Amniotic stem cell (primary cell): ENCODE data around the gene CD300A.

ENCODE experiments used
- DNase-seq: peaks from one replicate; lab custom pipeline; 2025; lab: John Stamatoyannopoulos, UW

The CD300A gene

DNA sequence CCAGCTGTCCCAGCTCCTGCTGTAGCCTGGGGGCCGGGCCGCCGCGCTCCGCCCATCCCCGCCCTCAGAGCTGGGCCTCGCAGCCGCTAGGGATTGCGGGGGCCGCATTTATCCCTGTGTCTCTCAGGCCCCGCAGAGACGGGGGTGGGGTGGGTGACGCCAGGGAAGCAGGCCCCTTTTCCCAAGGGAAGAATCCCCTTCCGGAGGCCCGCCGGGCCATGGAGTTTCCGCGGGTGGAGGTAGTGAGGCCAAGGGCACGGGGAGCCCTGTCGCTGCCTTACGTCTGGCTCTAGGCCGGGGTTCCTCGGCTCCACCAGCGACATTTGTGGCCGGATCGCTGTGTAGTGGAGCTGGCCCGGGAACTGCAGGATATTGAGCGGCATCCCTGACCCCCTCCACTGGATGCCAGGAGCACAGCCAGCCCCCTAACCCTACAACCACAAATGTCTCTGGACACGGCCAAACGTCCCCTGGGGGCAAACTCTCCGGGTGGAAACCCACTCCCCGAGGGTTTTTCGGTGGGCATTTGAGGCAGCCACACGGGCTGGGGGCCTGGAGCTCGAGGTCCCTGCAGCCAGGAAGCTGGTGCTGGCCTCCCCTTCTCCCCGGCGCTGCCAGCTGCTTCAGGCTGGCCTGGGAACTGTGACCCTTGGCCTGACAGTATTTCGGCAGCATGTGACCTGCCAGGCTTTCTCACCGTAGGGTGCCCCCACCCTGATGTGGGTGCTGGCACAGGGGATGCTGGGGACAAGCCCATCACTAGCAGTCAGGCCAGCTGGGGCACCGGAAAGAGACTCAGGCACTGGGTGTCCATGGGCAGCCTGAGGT, 12.0 kb upstream of the CD300A start:
- no peak for DNase-seq

DNA sequence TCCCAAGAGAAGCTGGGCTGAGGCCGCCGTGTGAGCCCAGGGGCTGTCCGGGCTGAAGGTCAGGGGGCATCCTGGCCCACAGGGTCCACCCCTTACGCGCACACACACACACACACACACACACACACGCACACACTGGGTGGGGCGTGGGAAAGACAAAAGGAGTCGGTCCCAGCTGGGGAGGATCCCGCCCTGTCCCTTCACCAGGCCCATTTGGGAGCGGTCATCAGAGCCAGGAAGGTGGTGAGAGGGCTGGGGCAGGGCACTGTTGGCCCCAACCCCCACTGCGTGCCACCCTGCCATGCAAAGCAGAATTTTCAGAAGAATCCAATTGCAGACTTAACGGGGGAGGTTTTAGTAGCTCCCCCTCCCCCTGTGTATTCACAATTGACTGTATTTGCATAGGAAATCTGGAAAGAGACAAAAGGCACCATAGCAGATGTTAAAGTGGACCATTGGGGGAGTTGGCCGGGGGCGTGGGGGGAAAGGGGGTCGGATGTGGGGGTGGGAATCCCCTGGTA, 11.3 kb upstream of the CD300A start:
- no peak for DNase-seq

DNA sequence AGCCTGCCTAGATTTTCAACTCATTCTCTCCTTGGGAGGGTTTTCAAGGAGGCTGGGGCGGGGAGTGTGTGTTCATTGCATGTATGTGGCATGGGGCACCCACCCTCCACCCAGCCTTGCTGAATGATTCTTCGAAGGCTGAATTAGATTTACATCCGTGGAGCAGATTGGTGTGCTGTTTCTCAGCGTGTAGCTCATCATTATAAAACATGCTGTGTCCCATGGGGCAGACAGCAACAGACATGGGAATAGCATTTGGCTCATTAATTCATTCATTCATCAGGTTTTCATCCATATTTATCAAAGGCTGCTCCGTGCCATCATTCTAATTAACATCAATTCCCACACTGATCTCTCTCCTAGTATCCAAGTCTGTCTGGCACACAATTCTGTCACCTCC, 10.6 kb upstream of the CD300A start:
- no peak for DNase-seq

DNA sequence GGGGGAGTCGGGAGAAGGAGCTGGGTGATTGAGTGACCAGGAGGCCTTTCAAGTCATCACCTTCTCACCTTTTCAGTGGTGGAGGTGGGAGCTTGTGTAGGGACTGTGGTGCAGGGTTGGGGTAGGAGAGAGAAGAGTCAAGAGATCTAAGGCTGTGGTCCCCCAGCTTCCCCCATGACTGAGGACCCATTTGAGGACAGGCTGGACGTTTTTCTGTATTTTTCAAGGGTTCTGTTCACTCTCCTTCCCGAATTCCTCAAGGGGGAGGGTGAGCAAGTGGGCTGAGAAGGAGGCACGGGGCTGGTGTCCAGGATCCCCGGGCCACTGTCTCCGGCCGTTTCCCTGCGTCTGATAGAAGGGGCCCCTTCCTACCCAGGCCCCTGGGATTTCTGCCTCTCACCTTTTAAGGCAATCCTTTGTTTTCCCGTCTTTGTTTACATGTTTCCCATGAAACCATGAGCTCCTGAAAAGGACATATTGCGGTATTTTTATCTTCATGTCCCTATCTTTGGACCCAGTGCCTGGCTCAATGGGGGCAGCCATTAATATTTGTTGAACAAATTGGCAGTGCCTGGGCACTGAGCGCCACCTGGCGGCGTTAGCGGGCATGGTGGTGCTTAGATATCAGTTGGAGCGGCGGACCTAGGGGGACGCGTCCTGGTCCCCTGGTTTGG, 9.2 kb upstream of the CD300A start:
- DNase-seq = peak; percentile 27

DNA sequence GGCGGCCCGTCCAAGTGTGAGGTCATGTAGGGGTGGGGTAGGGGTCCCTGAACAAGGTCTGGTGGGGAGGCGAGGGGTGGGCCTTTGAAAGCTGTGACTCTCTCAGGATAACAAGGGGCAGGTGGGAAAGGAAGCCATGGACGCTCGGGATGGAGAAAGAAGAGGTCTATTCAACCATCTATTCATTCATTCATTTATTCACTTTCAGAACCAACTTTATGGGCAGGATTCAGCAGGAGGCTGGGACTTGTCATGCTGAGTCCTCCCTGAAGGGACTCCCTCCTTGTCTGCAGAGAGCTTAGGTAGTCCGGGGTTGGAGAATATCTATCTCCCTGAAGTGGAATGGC, 8.6 kb upstream of the CD300A start:
- DNase-seq = no peak

DNA sequence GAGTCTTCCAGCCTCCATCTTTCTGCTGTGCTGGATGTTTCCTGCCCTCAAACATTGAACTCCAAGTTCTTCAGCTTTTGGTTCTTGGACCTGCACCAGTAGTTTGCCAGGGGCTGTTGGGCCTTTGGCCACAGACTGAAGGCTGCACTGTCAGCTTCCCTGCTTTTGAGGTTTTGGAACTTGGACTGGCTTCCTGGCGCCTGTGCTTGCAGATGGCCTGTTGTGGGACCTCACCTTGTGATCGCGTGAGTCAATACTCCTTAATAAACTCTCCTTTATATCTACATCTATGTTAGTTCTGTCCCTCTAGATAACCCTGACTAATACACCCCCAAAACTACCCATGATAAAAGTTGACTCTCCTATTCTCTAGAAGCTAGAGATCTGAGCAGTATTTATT, 7.6 kb upstream of the CD300A start:
- DNase-seq = no peak

DNA sequence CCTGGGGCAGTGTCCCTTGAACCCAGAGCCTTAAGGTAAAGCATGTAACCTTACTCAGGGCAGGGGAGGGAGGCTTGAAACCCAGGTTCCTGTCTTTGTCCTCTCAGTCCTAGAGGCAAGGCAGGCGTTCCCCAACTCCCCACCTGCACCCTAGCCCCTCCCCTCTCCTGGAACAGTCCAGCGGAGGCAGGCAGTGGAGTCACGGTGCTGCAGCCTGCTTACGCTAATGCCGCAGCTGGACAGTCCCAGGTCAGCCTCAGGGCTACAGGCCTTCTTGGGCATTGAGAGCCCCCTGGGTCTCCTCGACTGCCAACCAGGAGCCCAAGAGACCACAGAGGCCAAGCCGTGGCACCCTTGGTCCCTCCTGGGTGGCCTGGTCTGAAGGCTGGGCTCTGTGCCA, 6.8 kb upstream of the CD300A start:
- no peak for DNase-seq

DNA sequence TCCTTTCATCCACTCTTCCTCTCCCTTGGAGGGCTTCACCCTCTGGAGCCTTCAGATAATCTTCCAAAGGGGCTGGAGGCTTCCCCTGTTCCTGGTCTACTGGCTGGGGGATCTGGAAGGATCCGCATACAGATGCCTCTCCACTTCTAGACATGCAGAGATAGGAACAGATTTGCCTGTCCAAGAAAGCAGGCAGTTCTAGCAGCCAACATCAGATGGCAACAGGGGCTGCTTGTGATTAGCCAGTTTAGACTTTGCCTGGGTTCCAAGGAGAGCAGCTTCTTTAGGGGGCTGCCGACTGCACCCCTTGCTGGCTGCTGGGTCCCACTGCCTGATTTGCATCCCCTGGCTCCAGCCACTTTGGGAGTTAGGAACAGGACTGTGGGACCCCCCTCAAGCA, 6.2 kb upstream of the CD300A start:
- no peak for DNase-seq

DNA sequence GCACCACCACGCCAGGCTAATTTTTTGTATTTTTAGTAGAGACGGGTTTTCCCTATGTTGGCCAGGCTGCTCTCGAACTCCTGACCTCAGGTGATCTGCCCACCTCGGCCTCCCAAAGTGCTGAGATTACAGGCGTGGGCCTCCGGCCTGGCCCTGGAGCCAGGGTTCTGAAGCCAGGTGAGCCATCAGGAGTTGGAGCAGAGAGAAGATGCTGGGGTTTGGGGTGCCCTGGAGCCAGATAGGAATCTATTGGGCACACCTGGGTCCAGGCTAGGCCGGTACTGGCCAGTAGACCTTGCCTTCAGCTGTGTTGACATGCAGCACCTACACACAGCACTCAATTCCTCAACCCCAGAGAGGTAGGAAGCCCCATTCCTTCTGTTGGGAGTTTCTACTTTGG, 5.4 kb upstream of the CD300A start:
- no peak for DNase-seq

DNA sequence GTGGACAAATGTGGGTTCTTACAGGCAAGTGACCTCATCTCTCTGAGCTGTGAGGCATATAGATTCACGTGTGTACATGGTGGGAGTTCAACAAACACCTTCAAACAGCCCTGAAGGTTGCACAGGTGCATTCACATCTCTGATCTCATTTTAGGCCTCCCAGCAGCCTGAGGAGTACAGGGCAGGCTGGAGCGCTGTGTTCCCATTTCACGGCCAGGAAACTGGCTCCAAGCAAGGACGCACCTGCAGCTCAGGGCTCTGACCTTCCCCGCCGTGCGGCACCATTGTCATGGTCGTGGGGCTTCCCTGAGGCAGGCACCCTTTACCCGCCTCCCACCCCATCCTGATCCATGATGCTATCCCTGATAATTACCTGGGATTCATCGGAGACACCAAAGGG, 4.8 kb upstream of the CD300A start:
- DNase-seq = no peak

DNA sequence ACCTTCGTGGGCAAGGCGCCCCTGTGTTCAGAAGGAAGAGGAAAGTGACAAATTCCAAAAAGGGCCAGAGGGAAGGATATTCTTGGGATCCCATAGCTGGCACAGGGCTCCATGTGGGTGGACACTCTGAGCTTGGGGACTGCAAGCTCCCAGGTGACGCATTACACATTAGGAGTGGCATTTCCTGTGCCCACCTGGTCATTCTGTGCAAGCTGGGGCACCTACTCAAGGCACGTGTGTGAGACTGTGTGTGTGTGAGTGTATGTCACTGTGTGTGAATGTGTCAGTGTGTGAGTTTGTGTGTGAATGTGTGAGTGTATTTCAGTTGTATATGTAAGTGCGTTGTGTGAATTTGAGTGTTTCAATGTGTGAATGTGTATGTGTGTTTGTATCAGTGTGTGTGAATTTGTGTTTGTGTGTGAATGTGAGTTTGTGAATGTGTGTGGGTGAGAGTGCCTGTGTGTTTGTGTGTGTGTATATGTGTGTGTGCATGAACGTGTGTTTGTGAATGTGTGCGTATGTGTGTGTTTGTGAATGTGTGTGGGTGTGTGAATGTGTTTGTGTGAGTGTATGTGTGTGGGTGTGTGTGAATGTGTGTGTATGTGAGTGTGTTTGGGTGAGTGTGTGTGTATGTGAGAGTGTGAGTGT, 1.6 kb upstream of the CD300A start:
- DNase-seq = no peak

DNA sequence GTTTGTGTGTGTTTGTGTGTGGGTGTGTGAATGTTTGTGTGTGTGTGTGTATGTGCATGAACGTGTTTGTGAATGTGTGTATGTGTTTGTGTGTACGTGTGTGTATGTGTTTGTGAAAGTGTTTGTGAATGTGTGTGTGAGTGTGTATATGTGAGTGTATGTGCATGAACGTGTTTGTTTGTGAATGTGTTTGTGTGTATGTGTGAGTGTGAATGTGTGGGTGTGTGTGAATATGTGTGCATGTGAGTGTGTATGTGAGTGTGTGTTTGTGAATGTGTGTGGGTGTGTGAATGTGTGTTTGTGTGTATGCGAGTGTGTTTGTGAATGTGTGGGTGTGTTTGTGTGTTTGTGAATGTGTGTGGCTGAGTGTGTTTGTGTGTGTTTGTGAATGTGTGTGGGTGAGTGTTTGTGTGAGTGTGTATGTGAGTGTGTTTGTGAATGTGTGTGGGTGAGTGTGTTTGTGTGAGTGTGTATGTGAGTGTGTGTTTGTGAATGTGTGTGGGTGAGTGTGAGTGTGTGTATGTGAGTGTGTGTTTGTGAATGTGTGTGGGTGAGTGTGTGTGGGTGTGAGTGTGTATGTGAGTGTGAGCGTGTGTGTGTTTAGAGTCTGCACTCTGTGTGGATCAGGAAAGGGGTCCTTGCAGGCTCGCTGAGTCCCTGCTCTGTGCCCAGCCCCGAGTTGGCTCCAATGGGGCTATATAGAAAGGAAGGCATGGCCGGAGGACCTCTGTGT, 890 bp upstream of the CD300A start:
- no peak for DNase-seq

DNA sequence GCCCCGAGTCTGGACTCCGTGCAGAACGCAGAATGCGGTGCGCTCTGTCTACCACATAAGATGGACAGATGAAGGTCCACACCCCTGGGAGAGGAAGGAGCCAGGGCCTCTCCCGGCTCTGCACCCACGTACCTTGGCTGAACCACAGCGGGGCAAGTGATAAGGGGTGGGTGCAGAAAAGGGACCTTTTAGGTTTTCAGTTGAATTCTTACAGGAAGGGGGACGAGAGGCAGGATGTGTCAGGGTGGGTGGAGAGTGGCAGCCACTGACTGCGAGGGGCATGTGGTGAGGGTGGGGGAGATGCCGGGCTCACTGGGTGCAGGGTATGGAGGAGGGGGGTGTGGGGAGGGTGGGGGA, 372 bp downstream of the CD300A start:
- no peak for DNase-seq

DNA sequence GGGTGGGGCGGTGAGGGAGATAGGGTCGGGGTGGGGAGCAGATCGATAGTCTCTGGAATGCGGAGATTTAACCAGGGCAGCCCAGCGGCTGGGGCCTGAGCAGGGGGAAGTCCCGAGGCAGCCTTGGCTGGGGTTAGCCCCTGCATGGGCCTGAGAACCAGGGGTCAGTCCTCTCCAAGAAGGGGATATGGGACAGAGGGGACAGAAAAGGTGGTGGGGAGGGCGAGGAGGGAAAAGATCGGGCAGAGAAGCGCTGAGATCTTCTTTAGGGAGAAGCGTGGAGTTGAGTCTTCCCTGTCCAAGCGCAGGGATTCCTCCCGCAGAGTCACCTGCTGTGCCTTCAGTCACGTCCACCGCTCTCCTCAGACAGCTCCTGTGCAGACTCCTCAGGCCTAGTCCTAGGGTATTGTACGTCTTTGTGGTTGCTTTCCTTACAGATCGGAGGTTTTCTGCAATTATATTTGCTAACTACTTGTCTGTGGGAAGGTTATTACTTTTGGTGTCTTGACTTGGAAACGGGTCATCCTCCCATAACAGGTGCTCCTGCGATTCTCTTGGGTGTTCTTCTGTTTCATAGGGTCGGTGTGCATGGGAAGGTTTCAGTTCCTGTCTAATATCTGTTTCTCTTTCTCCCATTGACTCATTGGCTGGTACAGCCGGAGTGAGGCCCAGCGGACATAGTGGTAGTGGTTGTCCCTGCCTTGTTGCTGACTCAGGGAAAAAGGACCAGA, 952 bp downstream of the CD300A start:
- DNase-seq = no peak

DNA sequence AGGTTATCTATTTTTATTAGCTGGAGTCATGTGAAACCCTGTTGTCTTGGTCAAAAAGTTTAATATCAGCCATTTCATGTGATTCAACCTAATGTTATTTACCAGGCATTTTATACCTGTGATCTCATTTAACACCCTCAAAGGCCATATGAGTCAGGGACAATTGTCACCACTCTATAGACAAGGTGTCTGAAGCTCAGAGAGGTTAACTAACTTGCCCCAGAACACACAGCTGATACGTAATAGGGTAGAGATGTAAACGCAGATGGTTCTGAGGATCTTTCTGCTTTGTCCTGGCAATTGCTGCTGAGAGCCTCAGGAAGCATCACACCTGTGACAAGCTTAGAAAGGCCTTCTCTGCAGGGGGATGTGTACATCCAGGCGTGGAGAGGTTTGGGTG, 4.9 kb downstream of the CD300A start:
- no peak for DNase-seq

DNA sequence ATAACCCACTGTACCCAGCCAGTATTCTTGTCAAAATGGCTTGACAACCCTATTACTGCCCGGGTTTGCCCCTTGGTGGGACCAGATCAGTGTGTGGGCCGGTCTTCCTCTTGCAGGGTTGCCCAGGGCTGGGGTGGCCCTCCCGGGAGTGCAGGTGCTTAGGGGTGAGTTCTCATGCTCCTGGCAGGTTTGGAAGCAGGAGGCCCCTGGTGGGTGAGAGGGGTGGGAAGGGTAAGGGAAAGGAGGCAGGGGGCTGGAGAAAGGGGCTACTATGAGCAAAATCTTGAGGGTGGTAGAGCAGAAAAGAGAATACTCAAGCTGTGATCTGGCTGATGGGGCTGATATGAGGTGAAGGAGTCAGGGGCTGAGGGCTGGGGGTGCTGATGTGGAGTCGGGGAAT, 6.5 kb downstream of the CD300A start:
- no peak for DNase-seq

DNA sequence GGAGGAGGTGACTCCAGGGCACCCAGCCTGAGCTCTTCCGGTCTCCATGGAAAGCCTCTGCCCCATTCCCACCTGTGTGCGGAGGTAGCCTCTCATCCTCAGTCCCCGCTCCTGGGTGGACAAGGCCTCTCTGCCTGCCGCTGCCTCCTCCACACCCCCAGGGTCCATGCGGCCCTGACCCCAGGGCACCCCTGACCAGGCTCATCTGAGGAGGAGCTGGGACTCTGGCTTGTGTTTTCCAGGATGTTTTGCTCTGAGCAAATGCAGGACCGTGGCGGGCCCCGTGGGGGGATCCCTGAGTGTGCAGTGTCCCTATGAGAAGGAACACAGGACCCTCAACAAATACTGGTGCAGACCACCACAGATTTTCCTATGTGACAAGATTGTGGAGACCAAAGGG, 6.9 kb downstream of the CD300A start:
- no peak for DNase-seq

DNA sequence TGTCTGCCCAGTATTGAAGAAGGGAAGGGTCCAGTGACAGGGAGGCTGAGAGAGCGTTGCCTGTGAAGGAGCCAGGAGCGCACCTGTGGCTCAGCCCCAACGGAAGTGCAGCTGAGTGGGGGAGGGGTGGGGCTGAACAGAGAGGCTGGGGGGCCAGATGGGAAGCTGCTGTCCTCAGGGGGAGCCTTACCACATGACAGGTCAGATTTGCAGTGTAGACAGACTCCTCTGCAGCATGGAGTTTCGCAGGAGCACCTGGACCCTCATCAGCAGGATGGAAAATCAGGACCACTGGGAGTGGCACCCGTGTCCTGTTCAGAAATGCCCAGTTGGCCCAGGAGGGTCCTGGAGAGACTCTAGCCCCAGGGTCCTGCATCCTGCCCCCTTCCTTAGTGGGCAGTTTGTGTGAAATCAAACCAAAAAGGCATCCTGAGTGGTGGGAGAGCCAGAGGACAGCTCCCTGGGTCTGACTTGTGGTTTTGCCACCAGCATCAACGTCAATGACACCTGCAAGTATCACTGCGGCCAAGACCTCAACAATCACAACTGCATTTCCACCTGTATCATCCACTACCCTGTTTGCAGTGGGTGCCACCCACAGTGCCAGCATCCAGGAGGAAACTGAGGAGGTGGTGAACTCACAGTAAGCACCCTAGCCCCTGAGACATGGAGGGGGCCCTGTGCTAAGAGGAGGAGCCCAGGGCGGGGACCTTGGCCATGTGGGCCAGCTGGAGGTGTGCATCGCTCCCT, 7.8 kb downstream of the CD300A start:
- no peak for DNase-seq

DNA sequence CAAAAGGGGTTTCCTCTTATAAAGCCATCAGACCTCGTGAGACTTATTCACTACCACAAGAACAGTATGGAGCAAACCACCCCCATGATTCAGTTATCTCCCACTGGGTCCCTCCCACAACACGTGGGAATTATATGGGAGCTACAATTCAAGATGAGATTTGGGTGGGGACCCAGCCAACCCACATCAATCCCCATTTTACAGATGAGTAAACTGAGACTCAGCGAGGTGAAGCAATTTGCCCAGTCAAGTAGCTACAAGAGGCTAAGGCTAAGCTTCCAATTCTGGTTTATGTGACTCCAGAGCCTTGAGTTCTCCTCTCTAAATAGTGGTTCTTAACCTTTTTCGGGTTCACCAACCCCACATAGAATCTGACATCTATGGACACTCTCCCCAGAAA, 8.8 kb downstream of the CD300A start:
- DNase-seq = no peak

DNA sequence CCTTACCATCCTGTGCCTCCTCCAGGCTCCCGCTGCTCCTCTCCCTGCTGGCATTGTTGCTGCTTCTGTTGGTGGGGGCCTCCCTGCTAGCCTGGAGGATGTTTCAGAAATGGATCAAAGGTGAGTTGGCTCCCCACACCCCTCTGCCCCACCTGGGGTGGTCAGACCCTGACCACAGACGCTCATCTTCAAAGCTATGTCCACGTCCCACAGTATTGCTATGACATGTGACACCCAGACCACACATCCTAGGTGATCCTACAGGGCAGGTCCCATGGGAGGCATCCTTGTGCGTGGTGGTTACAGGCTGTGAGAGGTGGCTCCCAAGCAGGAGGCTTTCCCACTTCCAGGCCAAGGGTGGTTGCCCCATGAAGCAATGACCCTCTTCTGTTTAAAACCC, 11.0 kb downstream of the CD300A start:
- no peak for DNase-seq

DNA sequence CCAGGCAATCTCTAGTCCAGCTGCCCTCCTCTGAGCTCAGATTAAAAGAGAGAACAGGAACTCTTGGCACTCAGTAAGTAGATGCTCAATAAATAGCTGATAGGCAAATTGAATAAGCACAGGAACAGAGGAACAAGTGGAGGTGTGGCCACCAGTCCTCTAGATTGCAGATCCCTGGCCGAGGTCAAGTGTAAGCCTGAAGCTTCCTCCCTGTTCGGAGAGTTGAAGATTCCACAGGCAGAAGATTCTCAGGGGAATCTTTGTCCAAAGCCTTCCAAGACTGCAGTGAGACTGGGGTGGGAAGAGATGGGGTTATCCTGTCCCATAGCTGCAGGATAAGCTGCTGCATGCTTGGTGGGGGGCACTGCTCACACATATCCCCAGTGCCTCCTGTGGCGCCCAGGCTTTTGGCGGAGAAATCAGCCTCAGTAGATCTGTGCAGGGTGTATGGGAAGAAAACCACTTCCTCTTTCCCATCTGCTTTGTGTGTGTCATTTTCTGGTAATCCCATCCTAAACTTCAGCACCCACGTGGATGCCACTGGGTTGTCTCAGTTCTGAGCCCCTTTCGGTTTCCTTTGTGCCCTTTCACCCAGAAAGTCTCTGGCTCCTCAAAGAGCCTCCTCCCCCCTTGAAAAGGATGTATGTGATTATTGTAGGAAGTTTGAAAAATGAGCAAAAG, 12.1 kb downstream of the CD300A start:
- DNase-seq = no peak
